Measurements from ENCODE around the gene LRRC75B.
"Not testable (repeated sequence)": the region's sequence is repeated elsewhere in the genome, so short reads cannot be mapped to it uniquely, and the experiment has no call there.

The LRRC75B gene

GRCh38 chr22:24553597-24554312 is 39.1 kb downstream of the LRRC75B start:
- DNase-seq (ENCODE audit: low spot score), result no peak

- DNase-seq (ENCODE audit: low spot score), result not testable (repeated sequence)
Observed at GRCh38 chr22:24552503-24553286, 40.2 kb downstream of the LRRC75B start.

GRCh38 chr22:24550902-24551435 is 41.9 kb downstream of the LRRC75B start:
- no peak for DNase-seq (ENCODE audit: low spot score)

GRCh38 chr22:24550028-24550901 is 42.6 kb downstream of the LRRC75B start:
- DNase-seq (ENCODE audit: low spot score), result no peak

GRCh38 chr22:24548812-24549211 is 44.1 kb downstream of the LRRC75B start:
- no peak for DNase-seq (ENCODE audit: low spot score)

GRCh38 chr22:24543679-24544243 is 49.1 kb downstream of the LRRC75B start:
- no peak for DNase-seq (ENCODE audit: low spot score)

- no peak for DNase-seq (ENCODE audit: low spot score)
Observed at GRCh38 chr22:24543185-24543601, 49.7 kb downstream of the LRRC75B start.

- DNase-seq (ENCODE audit: low spot score), result no peak
Observed at GRCh38 chr22:24542641-24543040, 50.2 kb downstream of the LRRC75B start.

GRCh38 chr22:24541681-24542515 is 51.0 kb downstream of the LRRC75B start:
- DNase-seq (ENCODE audit: low spot score), result no peak

GRCh38 chr22:24540470-24540869 is 52.4 kb downstream of the LRRC75B start:
- no peak for DNase-seq (ENCODE audit: low spot score)

- no peak for DNase-seq (ENCODE audit: low spot score)
Observed at GRCh38 chr22:24536089-24536488, 56.8 kb downstream of the LRRC75B start.

All from iPS-NIHi11 (cell line).